HCT116 (cell line): ENCODE data around the gene PCDH1.

ENCODE experiments used
- POLR2AphosphoS5 ChIP-seq: IDR thresholded peaks from 2 replicates; pipeline ENCODE4 v1.6.1; 2011; ENCODE audit warnings: mild to moderate bottlenecking, low read depth, low read length, moderate library complexity
- RAD21 ChIP-seq: IDR thresholded peaks from 2 replicates; pipeline ENCODE4 v1.6.1; 2012; ENCODE audit warnings: low read depth, mild to moderate bottlenecking
- TF ChIP-seq, protein P1 (sequence below), 3 experiments: fragments of 200-600 bp in 1 of 3; sonication (generic) in 1 of 3; IDR thresholded peaks in 2 of 3; conservative IDR thresholded peaks in 1 of 3; 2 replicates each; pipeline ENCODE4 v1.5.1; 2012 to 2017; ENCODE audit warnings: low read depth in 2 of 3, low read length in 2 of 3, antibody characterized with exemption in 1 of 3, borderline replicate concordance in 1 of 3, control low read depth in 1 of 3, mild to moderate bottlenecking in 1 of 3, mixed read lengths in 1 of 3, mixed run types in 1 of 3, moderate library complexity in 1 of 3; ENCODE audit not compliant: insufficient read depth in 1 of 3

DNA sequence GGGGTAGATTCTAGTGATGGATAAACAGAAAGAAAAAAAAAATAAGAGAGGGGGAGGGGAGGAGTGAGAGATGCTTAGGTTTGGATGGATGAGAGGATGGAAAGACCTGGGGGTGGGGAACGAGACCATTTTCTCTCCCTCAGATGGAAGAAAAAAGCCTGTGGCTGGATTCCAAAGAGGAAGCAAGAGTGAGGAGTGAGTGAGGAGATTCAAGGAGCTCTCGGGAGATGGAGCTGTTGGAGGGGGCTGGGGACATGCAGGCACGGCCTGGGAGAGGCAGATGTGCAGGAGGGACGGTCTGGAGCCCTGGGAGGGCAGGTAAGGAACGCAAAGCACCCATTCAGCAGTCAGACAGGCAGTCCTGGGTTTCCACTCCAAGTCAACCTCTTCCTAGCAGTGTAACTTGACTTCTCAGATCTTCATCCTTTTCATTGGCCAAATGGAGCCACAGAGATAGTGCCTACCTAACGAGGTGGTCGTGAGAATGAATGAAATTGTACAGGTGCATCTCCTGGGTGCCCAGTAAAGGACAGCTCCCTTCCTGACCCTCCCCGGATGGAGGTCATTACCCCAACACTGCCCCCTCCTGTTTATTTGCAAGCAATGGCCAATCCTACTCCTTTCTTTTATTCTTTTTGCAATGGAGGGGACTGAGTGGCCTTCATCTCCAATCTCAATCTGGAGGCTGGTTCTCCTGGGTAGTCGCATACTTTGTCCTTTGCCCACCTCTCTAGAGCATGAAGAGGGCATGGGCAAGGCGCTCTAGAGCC is 52.2 kb downstream of the PCDH1 start:
- TF ChIP-seq POLR2AphosphoS5: no peak
- peak; percentile 39; the same call in 1 of the 2 replicates for TF ChIP-seq RAD21
- TF ChIP-seq, protein P1, sequence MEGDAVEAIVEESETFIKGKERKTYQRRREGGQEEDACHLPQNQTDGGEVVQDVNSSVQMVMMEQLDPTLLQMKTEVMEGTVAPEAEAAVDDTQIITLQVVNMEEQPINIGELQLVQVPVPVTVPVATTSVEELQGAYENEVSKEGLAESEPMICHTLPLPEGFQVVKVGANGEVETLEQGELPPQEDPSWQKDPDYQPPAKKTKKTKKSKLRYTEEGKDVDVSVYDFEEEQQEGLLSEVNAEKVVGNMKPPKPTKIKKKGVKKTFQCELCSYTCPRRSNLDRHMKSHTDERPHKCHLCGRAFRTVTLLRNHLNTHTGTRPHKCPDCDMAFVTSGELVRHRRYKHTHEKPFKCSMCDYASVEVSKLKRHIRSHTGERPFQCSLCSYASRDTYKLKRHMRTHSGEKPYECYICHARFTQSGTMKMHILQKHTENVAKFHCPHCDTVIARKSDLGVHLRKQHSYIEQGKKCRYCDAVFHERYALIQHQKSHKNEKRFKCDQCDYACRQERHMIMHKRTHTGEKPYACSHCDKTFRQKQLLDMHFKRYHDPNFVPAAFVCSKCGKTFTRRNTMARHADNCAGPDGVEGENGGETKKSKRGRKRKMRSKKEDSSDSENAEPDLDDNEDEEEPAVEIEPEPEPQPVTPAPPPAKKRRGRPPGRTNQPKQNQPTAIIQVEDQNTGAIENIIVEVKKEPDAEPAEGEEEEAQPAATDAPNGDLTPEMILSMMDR (IDR thresholded peaks at IDR 0.05 in 2 of 3, conservative IDR thresholded peaks at IDR 0.05 in 1 of 3; ENCODE audit: borderline replicate concordance in 1 of 3, insufficient read depth in 1 of 3, low read depth in 2 of 3, low read length in 2 of 3): peak in 2 of 3 experiments; percentile 47 to 57; a peak in 5 of 6 replicates
